Lung (tissue), 12 donors: ENCODE data around the gene YTHDC1. TPM values are rescaled to one million over a fixed set of nuclear protein-coding genes. Genes with fewer than 3 reads are reported as not detected.

ENCODE experiments used
- ATAC-seq: fragments of 200-7000 bp; cut with Tn5 transposase; one replicate; pipeline ENCODE4 v1.9.1; 2020; ENCODE audit warnings: moderate number of reproducible peaks; ENCODE audit not compliant: insufficient read depth, low FRiP score
- DNase-seq, 3 donors: peaks; one replicate each; pipeline ENCODE4 v3.0.0-alpha.2; 2013 to 2017
- H3K27ac ChIP-seq, 2 donors: one replicate each; pipeline ENCODE4 v1.5.1; 2013; ENCODE audit warnings: mild to moderate bottlenecking in 2 of 2, moderate library complexity in 2 of 2, control low read depth in 1 of 2, inconsistent platforms in 1 of 2, low read depth in 1 of 2, low read length in 1 of 2
- H3K27me3 ChIP-seq, 3 donors: one replicate each; pipeline ENCODE4 v1.5.1; 2013; ENCODE audit warnings: low read length in 2 of 3; ENCODE audit not compliant: control insufficient read depth in 3 of 3, insufficient read depth in 3 of 3
- H3K36me3 ChIP-seq, 4 donors: one replicate each; pipeline ENCODE4 v1.5.1; 2013; ENCODE audit warnings: low read length in 4 of 4, mild to moderate bottlenecking in 1 of 4, moderate library complexity in 1 of 4; ENCODE audit not compliant: control insufficient read depth in 4 of 4, insufficient read depth in 4 of 4
- H3K4me1 ChIP-seq, 5 donors: one replicate each; pipeline ENCODE4 v1.5.1; 2013; ENCODE audit warnings: low read length in 5 of 5, mild to moderate bottlenecking in 2 of 5, moderate library complexity in 1 of 5; ENCODE audit not compliant: control insufficient read depth in 5 of 5, insufficient read depth in 5 of 5
- H3K4me3 ChIP-seq: one replicate; pipeline ENCODE4 v1.5.1; 2013; ENCODE audit warnings: mild to moderate bottlenecking, control low read depth, moderate library complexity
- H3K9ac ChIP-seq, 2 donors: one replicate each; pipeline ENCODE4 v1.5.1; 2013; ENCODE audit warnings: low read length in 2 of 2, control low read depth in 1 of 2; ENCODE audit not compliant: insufficient read depth in 1 of 2
- H3K9me3 ChIP-seq, 4 donors: one replicate each; pipeline ENCODE4 v1.5.1; 2013; ENCODE audit warnings: low read length in 3 of 4, mild to moderate bottlenecking in 1 of 4, moderate library complexity in 1 of 4; ENCODE audit not compliant: control insufficient read depth in 4 of 4, insufficient read depth in 3 of 4
- CTCF ChIP-seq: IDR thresholded peaks from 2 replicates; pipeline ENCODE4 v1.5.1; 2012; ENCODE audit warnings: mild to moderate bottlenecking; ENCODE audit errors: control extremely low read depth, extremely low read depth
- WGBS, 2 donors: extraction: QIAGEN DNeasy Blood & Tissue Kit; methylation state at CpG; one replicate each; pipeline ENCODE4 v1.1.7; 2013; 5-methylcytosine and 5-hydroxymethylcytosine counted together
- polyA plus RNA-seq, 2 donors: library from polyadenylated mRNA; stranded (reverse); fragments of 200-250 nt; gene quantifications; one replicate each; pipeline ENCODE4 v1.2.1, GENCODE V29; 2013
- total RNA-seq, 2 donors: library from RNA; depleted of rRNA in 1 of 2; stranded (reverse); fragments of >200 nt in 1 of 2; gene quantifications; one replicate each; pipeline ENCODE4 v1.2.1, GENCODE V29; 2014 to 2021
- donor health status: control.
- donor health status: control.
- donor health status: Bipolar disorder and iron deficiency.
- donor health status: healthy.
- donor health status: DM: yes; HTN: yes; CAD: no.

YTHDC1 gene
- total and polyA plus RNA-seq, 4 donors, result 37.4 to 207 (median 49.2) TPM

- WGBS, 2 donors, result 92 to 94% methylated on average over 2 of the region's 2 CpGs
- TF ChIP-seq CTCF, result no peak
- Histone ChIP-seq H3K4me1 (peaks cover 0 to 3% (median 0%) of the 10 kb centered on the region in 5 donors), H3K4me3 (no peak overlapping the region), H3K27ac (no peak overlapping the region), H3K27me3 (no peaks in the 10 kb centered on the region), H3K9me3 (no peaks in the 10 kb centered on the region), H3K36me3 (no peaks in the 10 kb centered on the region), H3K9ac (no peak overlapping the region)
- no peak for DNase-seq
- ATAC-seq, result no peak
Measured at GRCh38 chr4:68385267-68385666, 35.4 kb upstream of the YTHDC1 start.

GRCh38 chr4:68383115-68383514 lies 33.2 kb upstream of the YTHDC1 start:
- Histone ChIP-seq H3K9ac (no peak overlapping the region), H3K27ac (no peak overlapping the region), H3K9me3 (no peaks in the 10 kb centered on the region), H3K4me3 (no peak overlapping the region), H3K27me3 (peaks cover 0 to 1% (median 0%) of the 10 kb centered on the region in 3 donors), H3K36me3 (no peaks in the 10 kb centered on the region), H3K4me1 (no peaks in the 10 kb centered on the region)
- ATAC-seq (no peak), DNase-seq (no peak)
- TF ChIP-seq CTCF, result no peak
- WGBS, 2 donors, result 56 to 60% methylated on average over 3 of the region's 3 CpGs

GRCh38 chr4:68378226-68378625 lies 28.3 kb upstream of the YTHDC1 start:
- WGBS, 2 donors, result 69 to 84% methylated on average over 5 of the region's 5 CpGs
- H3K4me3 ChIP-seq, result no peak overlapping the region
- H3K36me3 ChIP-seq, result no peaks in the 10 kb centered on the region
- H3K4me1 ChIP-seq, result peaks cover 0 to 5% (median 0%) of the 10 kb centered on the region in 5 donors
- H3K27me3 ChIP-seq, result peaks cover 0 to 4% (median 3%) of the 10 kb centered on the region in 3 donors
- TF ChIP-seq CTCF, result no peak
- H3K9ac ChIP-seq, result no peak overlapping the region
- no peak overlapping the region for H3K27ac ChIP-seq
- no peaks in the 10 kb centered on the region for H3K9me3 ChIP-seq
- DNase-seq (no peak), ATAC-seq (no peak)
